PC-3 (cell line): ENCODE data around the gene CFAP58. TPM values are rescaled to one million over a fixed set of nuclear protein-coding genes. Genes with fewer than 3 reads are reported as not detected.

Experiments
- ATAC-seq: fragments of 200-7000 bp; cut with Tn5 transposase; 2 replicates; pipeline ENCODE4 v1.9.1; 2020; ENCODE audit warnings: mild to moderate bottlenecking, moderate library complexity
- BruUV-seq: library from RNA; stranded (reverse); fragments of 400-500 nt; replicated peaks from 2 replicates; lab custom pipeline; 2021; lab: Mats Ljungman, UMichigan
- CTCF ChIA-PET: fragments of 300-600 bp; sonication (Branson Sonifier 250); formaldehyde crosslinking; loops from one replicate; lab custom pipeline; 2022; ENCODE audit warnings: antibody characterized with exemption; lab: Charles Lee
- POLR2A ChIA-PET: fragments of 300-600 bp; sonication (Branson Sonifier 250); formaldehyde crosslinking; loops from one replicate; lab custom pipeline; 2022; ENCODE audit warnings: antibody characterized with exemption; ENCODE audit not compliant: unreplicated experiment; lab: Charles Lee
- DNase-seq: peaks from one replicate; pipeline ENCODE4 v3.0.0-alpha.2; 2015
- H2AFZ ChIP-seq: fragments of 300-600 bp; sonication (generic); 2 replicates; pipeline ENCODE4 v1.6.0; 2016; ENCODE audit warnings: antibody characterized with exemption, low read length
- H3F3A ChIP-seq: fragments of 300-600 bp; sonication (generic); one replicate; pipeline ENCODE4 v1.6.0; 2017; ENCODE audit warnings: antibody characterized with exemption, low read length, control low read depth, mild to moderate bottlenecking; ENCODE audit not compliant: unreplicated experiment
- H3K27ac ChIP-seq: fragments of 300-600 bp; sonication (generic); 2 replicates; pipeline ENCODE4 v1.5.1; 2016; ENCODE audit warnings: mild to moderate bottlenecking, low read length
- H3K27me3 ChIP-seq: fragments of 300-600 bp; sonication (generic); 2 replicates; pipeline ENCODE4 v1.6.1; 2016; ENCODE audit warnings: low read length, mixed read lengths
- H3K36me3 ChIP-seq: fragments of 300-600 bp; sonication (generic); 2 replicates; pipeline ENCODE4 v1.6.1; 2016; ENCODE audit warnings: low read depth, mixed run types, low read length, mixed read lengths
- H3K4me1 ChIP-seq: fragments of 300-600 bp; sonication (generic); 2 replicates; pipeline ENCODE4 v1.5.1; 2016; ENCODE audit warnings: low read length; ENCODE audit not compliant: insufficient read depth
- H3K4me2 ChIP-seq: fragments of 300-600 bp; sonication (generic); 2 replicates; pipeline ENCODE4 v1.6.0; 2016; ENCODE audit warnings: low read length
- H3K4me3 ChIP-seq: fragments of 300-600 bp; sonication (generic); 2 replicates; pipeline ENCODE4 v1.5.1; 2016; ENCODE audit warnings: mild to moderate bottlenecking, low read length, mixed read lengths
- H3K79me2 ChIP-seq: fragments of 300-600 bp; sonication (generic); 2 replicates; pipeline ENCODE4 v1.6.1; 2017; ENCODE audit warnings: low read length, mixed read lengths
- H3K9ac ChIP-seq: fragments of 300-600 bp; sonication (generic); 2 replicates; pipeline ENCODE4 v1.6.0; 2016; ENCODE audit warnings: mild to moderate bottlenecking, low read length
- H3K9me2 ChIP-seq: fragments of 300-600 bp; sonication (generic); replicated peaks from 2 replicates; pipeline ENCODE4 v1.6.1; 2016; ENCODE audit warnings: mixed run types, low read length, mixed read lengths
- H3K9me3 ChIP-seq: fragments of 300-600 bp; sonication (generic); 2 replicates; pipeline ENCODE4 v1.6.1; 2016; ENCODE audit warnings: low read length, mixed read lengths
- H4K20me1 ChIP-seq: fragments of 300-600 bp; sonication (generic); 2 replicates; pipeline ENCODE4 v1.6.1; 2016; ENCODE audit warnings: low read length, mixed read lengths
- EZH2 ChIP-seq: fragments of 300-600 bp; sonication (generic); IDR thresholded peaks from one replicate; pipeline ENCODE4 v1.6.1; 2017; ENCODE audit warnings: antibody characterized with exemption, mild to moderate bottlenecking, low read length; ENCODE audit not compliant: unreplicated experiment
- EZH2phosphoT487 ChIP-seq: fragments of 300-600 bp; sonication (generic); IDR thresholded peaks from 2 replicates; pipeline ENCODE4 v1.6.1; 2018; ENCODE audit warnings: mild to moderate bottlenecking, antibody characterized with exemption, low read length, borderline replicate concordance
- intact Hi-C: fragments of 100-400 bp; cut with micrococcal nuclease; formaldehyde crosslinking; loops from 2 replicates; pipeline ENCODE4 v1.9.0; 2023
- total RNA-seq: library from RNA; depleted of rRNA; stranded (reverse); fragments of >200 nt; gene quantifications from 2 replicates; pipeline ENCODE4 v1.2.3, GENCODE V29; 2014
- TF ChIP-seq, protein P1 (sequence below): fragments of 300-600 bp; sonication (generic); conservative IDR thresholded peaks from 2 replicates; pipeline ENCODE4 v1.5.1; 2017; ENCODE audit warnings: antibody characterized with exemption, low read depth, mild to moderate bottlenecking, low read length

The CFAP58 gene
- total RNA-seq, 1 experiment from 2014 or later = 0.26 TPM

DNA sequence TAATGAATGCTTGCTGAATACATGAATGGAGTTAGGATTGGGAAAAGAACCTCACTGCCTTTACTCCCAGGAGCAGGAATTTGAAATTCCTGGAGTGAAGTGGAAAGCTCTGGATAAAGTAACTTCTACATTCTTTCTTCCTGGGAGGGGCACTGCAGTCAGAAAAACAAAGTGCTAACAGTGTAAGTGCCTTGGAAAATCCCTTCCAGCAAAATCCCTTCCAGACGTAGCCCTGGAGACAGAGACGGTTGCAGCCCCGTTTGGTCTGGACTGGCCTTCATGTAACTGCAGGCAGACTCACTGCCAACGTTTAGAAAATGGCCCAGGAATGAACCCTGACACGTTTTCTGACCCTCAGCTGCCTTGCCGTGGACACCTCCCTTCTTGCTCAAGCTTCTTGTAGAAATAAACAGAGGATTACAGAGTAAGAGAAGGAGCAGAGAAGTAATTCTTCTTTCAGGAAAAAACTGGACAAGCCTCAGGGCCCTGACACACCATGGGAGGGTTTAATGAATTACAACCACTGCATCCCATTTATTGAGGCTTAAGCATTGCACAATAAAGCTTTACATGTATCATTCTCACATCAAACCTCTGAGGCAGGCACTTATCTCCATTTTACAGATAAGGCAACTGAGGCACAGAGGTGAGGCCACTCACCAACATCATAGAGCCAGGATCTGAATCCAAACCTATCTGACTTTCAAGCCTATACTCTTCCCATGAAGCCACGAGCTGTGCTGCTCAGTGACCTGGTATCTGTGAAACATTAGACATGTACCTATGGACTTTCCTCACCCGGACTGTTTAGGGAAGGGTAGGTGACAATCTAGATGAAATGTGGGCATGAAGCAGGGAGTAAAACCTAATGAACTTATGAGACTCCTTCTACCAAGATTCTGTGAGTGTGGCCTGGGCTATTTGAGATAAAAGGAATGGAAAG is 23.2 kb upstream of the CFAP58 start:
- Histone ChIP-seq H3K36me3 (no peaks in the 10 kb centered on the region), H4K20me1 (peaks cover 6% of the 10 kb centered on the region; the same call in 1 of the 2 replicates), H3K9ac (peak overlapping the region; percentile 94), H3K27ac (peak overlapping the region; percentile 99), H3K4me2 (peak overlapping the region; percentile 89), H3K27me3 (no peaks in the 10 kb centered on the region), H3K9me3 (no peaks in the 10 kb centered on the region), H3K4me1 (peaks cover 84% of the 10 kb centered on the region), H3K4me3 (peak overlapping the region; percentile 54), H3K9me2 (no peaks in the 10 kb centered on the region), H2AFZ (no peak overlapping the region), H3F3A (no peaks in the 10 kb centered on the region), H3K79me2 (peaks cover 83% of the 10 kb centered on the region)
- ChIA-PET POLR2A (no interaction called here), CTCF (no interaction called here)
- BruUV-seq = no TSS peak
- ATAC-seq = no peak
- peak; percentile 42 for DNase-seq
- TF ChIP-seq EZH2 = no peak
- TF ChIP-seq, protein P1, sequence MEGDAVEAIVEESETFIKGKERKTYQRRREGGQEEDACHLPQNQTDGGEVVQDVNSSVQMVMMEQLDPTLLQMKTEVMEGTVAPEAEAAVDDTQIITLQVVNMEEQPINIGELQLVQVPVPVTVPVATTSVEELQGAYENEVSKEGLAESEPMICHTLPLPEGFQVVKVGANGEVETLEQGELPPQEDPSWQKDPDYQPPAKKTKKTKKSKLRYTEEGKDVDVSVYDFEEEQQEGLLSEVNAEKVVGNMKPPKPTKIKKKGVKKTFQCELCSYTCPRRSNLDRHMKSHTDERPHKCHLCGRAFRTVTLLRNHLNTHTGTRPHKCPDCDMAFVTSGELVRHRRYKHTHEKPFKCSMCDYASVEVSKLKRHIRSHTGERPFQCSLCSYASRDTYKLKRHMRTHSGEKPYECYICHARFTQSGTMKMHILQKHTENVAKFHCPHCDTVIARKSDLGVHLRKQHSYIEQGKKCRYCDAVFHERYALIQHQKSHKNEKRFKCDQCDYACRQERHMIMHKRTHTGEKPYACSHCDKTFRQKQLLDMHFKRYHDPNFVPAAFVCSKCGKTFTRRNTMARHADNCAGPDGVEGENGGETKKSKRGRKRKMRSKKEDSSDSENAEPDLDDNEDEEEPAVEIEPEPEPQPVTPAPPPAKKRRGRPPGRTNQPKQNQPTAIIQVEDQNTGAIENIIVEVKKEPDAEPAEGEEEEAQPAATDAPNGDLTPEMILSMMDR = no peak
- TF ChIP-seq EZH2phosphoT487 = no peak
- intact Hi-C loops = loop anchor here (2.0 kb wide), 1 partner anchor 26 kb away; no protein-coding TSS in a partner anchor

DNA sequence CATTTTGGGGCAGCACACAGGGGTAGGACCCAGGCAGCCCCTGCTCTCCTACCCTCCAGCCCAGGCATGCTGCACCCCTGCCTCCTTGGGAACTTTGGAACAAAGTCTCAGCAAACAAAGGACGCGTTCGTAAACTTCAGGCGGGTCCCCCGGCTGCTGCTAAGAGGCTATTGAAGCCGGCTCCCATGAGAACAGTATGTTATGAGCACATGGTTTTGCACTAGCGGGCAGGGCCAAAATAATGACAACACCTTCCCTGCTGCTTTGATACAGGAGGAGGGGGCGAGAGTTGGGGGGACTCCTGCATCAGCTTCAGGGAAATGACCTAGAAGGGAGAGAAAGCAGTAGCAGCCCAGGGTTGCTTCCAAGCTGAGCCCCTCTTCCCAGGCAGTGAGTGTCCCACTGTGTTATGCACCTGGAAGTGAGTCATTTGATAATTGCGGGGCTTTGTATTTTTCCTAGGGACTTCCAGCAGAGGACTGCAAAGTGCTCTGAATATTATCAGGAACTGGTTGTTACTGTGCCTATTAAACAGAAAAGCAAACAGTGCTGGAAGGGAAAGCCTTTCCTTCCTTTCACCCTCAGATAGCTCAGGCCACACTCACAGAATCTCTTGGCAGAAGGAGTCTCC is 22.3 kb upstream of the CFAP58 start:
- peaks cover 12% of the 10 kb centered on the region; the same call in 1 of the 2 replicates for H4K20me1 ChIP-seq
- no TSS peak for BruUV-seq
- H3K9ac ChIP-seq = peak overlapping the region; percentile 94
- POLR2A ChIA-PET = no interaction called here
- no peaks in the 10 kb centered on the region for H3K9me2 ChIP-seq
- peaks cover 92% of the 10 kb centered on the region for H3K4me1 ChIP-seq
- ATAC-seq = peak; percentile 57
- peak overlapping the region; percentile 54 for H3K4me3 ChIP-seq
- no peaks in the 10 kb centered on the region for H3K9me3 ChIP-seq
- no peaks in the 10 kb centered on the region for H3F3A ChIP-seq
- H3K27me3 ChIP-seq = no peaks in the 10 kb centered on the region
- intact Hi-C loops = loop anchor here (2.0 kb wide), 1 partner anchor 27 kb away; no protein-coding TSS in a partner anchor
- TF ChIP-seq, protein P1 = no peak
- TF ChIP-seq EZH2 = no peak
- H3K27ac ChIP-seq = peak overlapping the region; percentile 99
- CTCF ChIA-PET = interaction anchor here (1.0 kb wide), 1 partner anchor 25 kb away, joined by 3 read pairs; no protein-coding TSS in a partner anchor
- H2AFZ ChIP-seq = no peak overlapping the region
- no peaks in the 10 kb centered on the region for H3K36me3 ChIP-seq
- peak; percentile 87 for DNase-seq
- peaks cover 83% of the 10 kb centered on the region for H3K79me2 ChIP-seq
- peak overlapping the region; percentile 89 for H3K4me2 ChIP-seq
